ENCODE data around the gene CD2AP. TPM values are rescaled to one million over a fixed set of nuclear protein-coding genes. Genes with fewer than 3 reads are reported as not detected.

The CD2AP gene
- polyA plus RNA-seq, 1 experiment, result 2.2 TPM

DNA sequence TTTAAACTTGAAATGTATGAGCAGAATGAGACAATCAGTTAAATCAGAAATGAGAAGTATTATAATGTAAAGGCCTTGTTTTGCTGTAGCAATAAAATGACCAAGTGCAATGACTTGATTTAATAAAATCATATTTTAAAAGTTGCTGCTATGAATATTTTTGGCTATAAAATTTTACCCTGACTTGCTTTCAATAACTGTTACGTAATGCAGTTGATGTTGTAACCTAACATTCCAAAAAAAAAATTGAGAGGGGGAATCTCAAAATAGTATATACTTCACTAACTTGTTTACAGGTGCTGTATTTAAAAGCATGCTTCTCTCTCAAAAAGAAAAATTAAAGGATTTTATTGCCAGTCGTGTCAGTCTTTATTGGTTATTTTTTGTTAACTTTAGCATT is 149.2 kb downstream of the CD2AP start:
- Histone ChIP-seq H3K27me3 (ENCODE audit: control insufficient read depth, insufficient read depth, low read length) (no peaks in the 10 kb centered on the region), H3K4me3 (ENCODE audit: low read depth, low read length) (no peak overlapping the region), H3K36me3 (ENCODE audit: control insufficient read depth, insufficient read depth, low read length) (peaks cover 1% of the 10 kb centered on the region; the same call in 1 of the 2 replicates)
- DNase-seq (ENCODE audit: low read depth), result no peak
- CTCF ChIA-PET, result no interaction called here
- TF ChIP-seq CTCF (IDR thresholded peaks at IDR 0.05; ENCODE audit: insufficient read depth, low read depth, low read length), result no peak
- POLR2A ChIA-PET, result no interaction called here

DNA sequence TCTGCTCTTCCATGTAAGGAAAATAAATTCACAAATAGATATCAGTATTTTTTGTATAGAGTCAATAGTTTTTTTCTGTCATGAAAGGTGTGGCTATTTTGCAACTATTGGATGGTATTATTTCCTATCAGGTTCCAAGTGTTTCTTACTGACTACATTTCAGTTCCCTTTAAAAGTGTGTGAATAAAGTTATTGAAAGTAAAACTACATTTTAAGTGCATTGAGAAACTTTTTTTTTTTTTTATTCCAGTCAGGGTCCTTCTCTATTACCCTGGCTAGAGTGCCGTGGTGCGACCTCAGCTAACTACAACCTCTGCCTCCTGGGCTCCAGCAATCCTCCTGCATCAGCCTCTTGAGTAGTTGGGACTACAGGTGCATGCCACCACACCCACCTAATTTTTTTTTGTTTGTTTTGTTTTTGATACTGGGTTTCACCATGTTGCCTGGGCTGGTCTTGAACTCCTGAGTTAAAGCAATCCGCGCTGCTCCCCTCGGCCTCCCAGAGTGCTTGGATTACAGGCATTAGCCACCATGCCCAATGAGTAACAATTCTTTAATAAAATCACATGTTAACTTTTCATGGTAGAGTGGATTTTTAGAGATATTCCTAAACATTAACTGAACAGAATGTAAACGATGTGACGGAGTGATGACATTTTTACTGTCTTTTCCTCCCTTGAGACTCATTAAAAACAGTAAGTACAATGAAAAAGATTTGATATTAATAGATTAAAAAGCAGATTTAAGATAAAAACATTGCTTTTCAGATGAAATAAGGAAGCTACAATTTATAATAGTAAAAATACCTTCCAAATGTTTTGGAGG is 151.1 kb downstream of the CD2AP start:
- POLR2A ChIA-PET, result no interaction called here
- CTCF ChIA-PET, result interaction anchor here (0.9 to 1.3 kb wide), 2 partner anchors 152 to 1781 kb away, joined by 3 to 5 read pairs; no protein-coding TSS in a partner anchor

GRCh38 chr6:47629954-47630353 is 152.4 kb downstream of the CD2AP start:
- CTCF ChIA-PET, result interaction anchor here (0.5 to 5.2 kb wide), 10 partner anchors 10 to 1780 kb away, joined by 3 to 51 read pairs (median 5); partner anchors contain the start of gene OPN5
- Histone ChIP-seq H3K4me3 (ENCODE audit: low read depth, low read length) (no peak overlapping the region), H3K36me3 (ENCODE audit: control insufficient read depth, insufficient read depth, low read length) (no peaks in the 10 kb centered on the region), H3K27me3 (ENCODE audit: control insufficient read depth, insufficient read depth, low read length) (no peaks in the 10 kb centered on the region)
- no peak for TF ChIP-seq CTCF (IDR thresholded peaks at IDR 0.05; ENCODE audit: insufficient read depth, low read depth, low read length)
- DNase-seq (ENCODE audit: low read depth), result no peak
- POLR2A ChIA-PET, result no interaction called here

More for the DNA sequence above, 151.1 kb downstream of the CD2AP start:
- no peak for TF ChIP-seq CTCF (IDR thresholded peaks at IDR 0.05; ENCODE audit: insufficient read depth, low read depth, low read length)
- Histone ChIP-seq H3K4me3 (ENCODE audit: low read depth, low read length) (no peak overlapping the region), H3K27me3 (ENCODE audit: control insufficient read depth, insufficient read depth, low read length) (no peaks in the 10 kb centered on the region), H3K36me3 (ENCODE audit: control insufficient read depth, insufficient read depth, low read length) (no peaks in the 10 kb centered on the region)
- no peak for DNase-seq (ENCODE audit: low read depth)

- DNase-seq (ENCODE audit: low read depth), result no peak
- POLR2A ChIA-PET, result no interaction called here
- TF ChIP-seq CTCF (IDR thresholded peaks at IDR 0.05; ENCODE audit: insufficient read depth, low read depth, low read length), result no peak
- no peak overlapping the region for H3K4me3 ChIP-seq (ENCODE audit: low read depth, low read length)
- no peaks in the 10 kb centered on the region for H3K36me3 ChIP-seq (ENCODE audit: control insufficient read depth, insufficient read depth, low read length)
- H3K27me3 ChIP-seq (ENCODE audit: control insufficient read depth, insufficient read depth, low read length), result no peaks in the 10 kb centered on the region
- CTCF ChIA-PET, result interaction anchor here (0.5 to 5.2 kb wide), 19 partner anchors 8 to 1791 kb away, joined by 3 to 51 read pairs (median 5); partner anchors contain the start of gene OPN5
These were observed 153.0 kb downstream of the CD2AP start for GRCh38 chr6:47630587-47630986.

DNA sequence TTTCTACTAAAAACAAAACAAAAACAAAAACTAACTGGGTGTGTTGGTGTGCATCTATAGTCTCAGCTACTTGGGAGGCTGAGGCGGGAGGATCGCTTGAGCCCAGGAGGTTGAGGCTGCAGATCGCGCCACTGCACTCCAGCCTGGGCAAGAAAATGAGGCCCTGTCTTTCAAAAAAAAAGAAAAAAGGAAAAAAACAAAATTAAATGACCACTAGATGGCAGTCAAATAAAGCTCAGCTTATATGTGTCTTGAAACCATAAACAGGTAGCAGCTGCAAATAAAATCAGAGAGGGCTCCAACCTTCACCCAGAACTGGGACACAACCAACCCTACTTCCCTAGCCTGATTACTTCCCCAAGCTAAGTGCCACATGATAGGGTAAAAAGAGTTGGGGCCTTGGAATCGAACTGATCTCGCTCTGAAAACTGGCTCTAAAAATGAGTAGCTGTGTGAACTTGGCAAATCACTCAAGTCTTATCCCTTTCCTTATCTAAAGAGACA is 153.7 kb downstream of the CD2AP start:
- Histone ChIP-seq H3K27me3 (ENCODE audit: control insufficient read depth, insufficient read depth, low read length) (no peaks in the 10 kb centered on the region), H3K36me3 (ENCODE audit: control insufficient read depth, insufficient read depth, low read length) (no peaks in the 10 kb centered on the region), H3K4me3 (ENCODE audit: low read depth, low read length) (no peak overlapping the region)
- ChIA-PET CTCF (interaction anchor here (0.5 to 5.2 kb wide), 27 partner anchors 9 to 1791 kb away, joined by 3 to 51 read pairs (median 4); partner anchors contain the start of gene OPN5), POLR2A (interaction anchor here (0.7 kb wide), 1 partner anchor 39 kb away, joined by 5 read pairs; no protein-coding TSS in a partner anchor)
- peak; percentile 5 for DNase-seq (ENCODE audit: low read depth)
- TF ChIP-seq CTCF (IDR thresholded peaks at IDR 0.05; ENCODE audit: insufficient read depth, low read depth, low read length), result peak; percentile 52

All from BJ (cell line).